Ramos (cell line): ENCODE data around the gene ZG16B.

ENCODE experiments used
- in situ Hi-C: fragments of 300-500 bp; cut with MboI; formaldehyde crosslinking; loops from one replicate; pipeline ENCODE4 v1.14.3; 2022; ENCODE audit warnings: low sequenced_read_pairs; ENCODE audit not compliant: unreplicated experiment

ZG16B gene

GRCh38 chr16:2821487-2822157, 8.5 kb upstream of the ZG16B start:
- in situ Hi-C loops: no loop called here

GRCh38 chr16:2822158-2822495, 8.0 kb upstream of the ZG16B start:
- in situ Hi-C loops: no loop called here

- in situ Hi-C loops: no loop called here
Measured at GRCh38 chr16:2822496-2822895, 7.6 kb upstream of the ZG16B start.

- in situ Hi-C loops: no loop called here
Measured at GRCh38 chr16:2824626-2825025, 5.5 kb upstream of the ZG16B start.

GRCh38 chr16:2825049-2825742, 4.9 kb upstream of the ZG16B start:
- in situ Hi-C loops: no loop called here

GRCh38 chr16:2825906-2826305, 4.2 kb upstream of the ZG16B start:
- in situ Hi-C loops: no loop called here

- in situ Hi-C loops: no loop called here
Measured at GRCh38 chr16:2826591-2827373, 3.3 kb upstream of the ZG16B start.

- in situ Hi-C loops: no loop called here
Measured at GRCh38 chr16:2827374-2827791, 2.7 kb upstream of the ZG16B start.

- in situ Hi-C loops: no loop called here
Measured at GRCh38 chr16:2827831-2828520, 2.1 kb upstream of the ZG16B start.

GRCh38 chr16:2828521-2828840, 1.6 kb upstream of the ZG16B start:
- in situ Hi-C loops: no loop called here

- in situ Hi-C loops: no loop called here
Measured at GRCh38 chr16:2828876-2829430, 1.1 kb upstream of the ZG16B start.

GRCh38 chr16:2830355-2830695, 222 bp downstream of the ZG16B start:
- in situ Hi-C loops: no loop called here

GRCh38 chr16:2831203-2831602, 1.1 kb downstream of the ZG16B start:
- in situ Hi-C loops: no loop called here

GRCh38 chr16:2833776-2834175, 3.7 kb downstream of the ZG16B start:
- in situ Hi-C loops: no loop called here

- in situ Hi-C loops: no loop called here
Measured at GRCh38 chr16:2834968-2835367, 4.9 kb downstream of the ZG16B start.

- in situ Hi-C loops: no loop called here
Measured at GRCh38 chr16:2835638-2836493, 5.8 kb downstream of the ZG16B start.

- in situ Hi-C loops: no loop called here
Measured at GRCh38 chr16:2836646-2837508, 6.8 kb downstream of the ZG16B start.

GRCh38 chr16:2838928-2839327, 8.8 kb downstream of the ZG16B start:
- in situ Hi-C loops: no loop called here
